ENCODE measurements around the gene PPP1R11.

DNA sequence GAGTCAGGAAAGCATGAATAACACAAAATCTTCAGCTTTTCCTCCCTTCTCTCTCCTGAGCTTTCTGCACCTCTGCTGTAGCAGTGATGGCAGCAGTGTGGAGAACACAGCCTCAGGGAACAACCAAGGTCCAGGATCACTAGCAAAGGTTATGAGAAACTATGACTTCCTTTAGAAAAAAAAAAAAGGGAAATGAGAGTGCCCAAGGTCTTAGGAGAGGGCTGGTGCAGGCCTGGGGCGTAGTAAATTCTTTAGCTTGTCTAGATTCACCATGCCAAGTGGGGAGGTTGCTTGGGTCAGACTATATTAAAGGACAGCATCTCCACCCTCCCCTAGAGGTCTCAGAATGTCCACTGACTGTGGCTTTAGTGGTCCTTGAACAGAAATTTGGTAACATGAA is 46.4 kb upstream of the PPP1R11 start:
- no peak for TF ChIP-seq EZH2 (IDR thresholded peaks at IDR 0.05; ENCODE audit: borderline replicate concordance)
- TF ChIP-seq, protein P1, sequence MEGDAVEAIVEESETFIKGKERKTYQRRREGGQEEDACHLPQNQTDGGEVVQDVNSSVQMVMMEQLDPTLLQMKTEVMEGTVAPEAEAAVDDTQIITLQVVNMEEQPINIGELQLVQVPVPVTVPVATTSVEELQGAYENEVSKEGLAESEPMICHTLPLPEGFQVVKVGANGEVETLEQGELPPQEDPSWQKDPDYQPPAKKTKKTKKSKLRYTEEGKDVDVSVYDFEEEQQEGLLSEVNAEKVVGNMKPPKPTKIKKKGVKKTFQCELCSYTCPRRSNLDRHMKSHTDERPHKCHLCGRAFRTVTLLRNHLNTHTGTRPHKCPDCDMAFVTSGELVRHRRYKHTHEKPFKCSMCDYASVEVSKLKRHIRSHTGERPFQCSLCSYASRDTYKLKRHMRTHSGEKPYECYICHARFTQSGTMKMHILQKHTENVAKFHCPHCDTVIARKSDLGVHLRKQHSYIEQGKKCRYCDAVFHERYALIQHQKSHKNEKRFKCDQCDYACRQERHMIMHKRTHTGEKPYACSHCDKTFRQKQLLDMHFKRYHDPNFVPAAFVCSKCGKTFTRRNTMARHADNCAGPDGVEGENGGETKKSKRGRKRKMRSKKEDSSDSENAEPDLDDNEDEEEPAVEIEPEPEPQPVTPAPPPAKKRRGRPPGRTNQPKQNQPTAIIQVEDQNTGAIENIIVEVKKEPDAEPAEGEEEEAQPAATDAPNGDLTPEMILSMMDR (IDR thresholded peaks at IDR 0.05; ENCODE audit: poor library complexity), result no peak

Data from hepatocyte (in vitro differentiated cells).